CD4-positive, CD25-positive, alpha-beta regulatory T cell (primary cell): ENCODE measurements around the gene RAE1. TPM values are rescaled to one million over a fixed set of nuclear protein-coding genes. Genes with fewer than 3 reads are reported as not detected.

Source experiments
- ATAC-seq, 2 donors: fragments of 150-1000 bp; cut with Tn5 transposase; one replicate each; pipeline ENCODE4 v1.10.0; 2021; ENCODE audit warnings: low read depth in 2 of 2, moderate number of reproducible peaks in 2 of 2, moderate library complexity in 1 of 2
- DNase-seq, 3 donors: peaks; one replicate each; pipeline versions ENCODE4 v3.0.0 to v3.0.0-alpha.2; 2012 to 2022; ENCODE audit warnings: mixed read lengths in 1 of 3
- H3K27ac ChIP-seq: one replicate; pipeline ENCODE4 v1.7.0; 2013; ENCODE audit warnings: mild to moderate bottlenecking, low read length; ENCODE audit not compliant: insufficient read depth, poor library complexity, severe bottlenecking
- H3K27me3 ChIP-seq: one replicate; pipeline ENCODE4 v1.7.0; 2013; ENCODE audit warnings: low read length; ENCODE audit not compliant: control insufficient read depth, insufficient read depth
- H3K36me3 ChIP-seq: one replicate; pipeline ENCODE4 v1.7.0; 2013; ENCODE audit warnings: mild to moderate bottlenecking, low read length, moderate library complexity; ENCODE audit not compliant: control insufficient read depth, insufficient read depth
- H3K4me1 ChIP-seq: 2 replicates; pipeline ENCODE4 v1.7.0; 2013; ENCODE audit warnings: mild to moderate bottlenecking, low read length; ENCODE audit not compliant: insufficient read depth, control insufficient read depth, poor library complexity, severe bottlenecking
- H3K4me3 ChIP-seq: one replicate; pipeline ENCODE4 v1.7.0; 2013; ENCODE audit warnings: low read depth, mild to moderate bottlenecking, low read length, moderate library complexity
- H3K9me3 ChIP-seq, 2 experiments: 1 replicate in 1 of 2; 2 replicates in 1 of 2; pipeline ENCODE4 v1.7.0; 2013; ENCODE audit warnings: low read length in 2 of 2, mild to moderate bottlenecking in 1 of 2, moderate library complexity in 1 of 2; ENCODE audit not compliant: control insufficient read depth in 2 of 2
- H3K27ac Mint-ChIP-seq, 3 donors: one replicate each; pipeline ENCODE4 v1.8.0; 2020 to 2022; ENCODE audit warnings: mild to moderate bottlenecking in 3 of 3, mixed read lengths in 3 of 3, moderate library complexity in 2 of 3
- H3K27me3 Mint-ChIP-seq: one replicate; pipeline ENCODE4 v1.8.0; 2022; ENCODE audit warnings: mild to moderate bottlenecking, mixed read lengths
- H3K36me3 Mint-ChIP-seq: one replicate; pipeline ENCODE4 v1.8.0; 2020; ENCODE audit warnings: mixed read lengths
- H3K4me1 Mint-ChIP-seq, 4 donors: one replicate each; pipeline ENCODE4 v1.8.0; 2020 to 2022; ENCODE audit warnings: mixed read lengths in 4 of 4, mild to moderate bottlenecking in 1 of 4
- H3K4me3 Mint-ChIP-seq, 4 donors: one replicate each; pipeline ENCODE4 v1.8.0; 2020 to 2022; ENCODE audit warnings: mild to moderate bottlenecking in 4 of 4, mixed read lengths in 4 of 4, moderate library complexity in 3 of 4
- H3K9me3 Mint-ChIP-seq, 7 donors: one replicate each; pipeline ENCODE4 v1.8.0; 2020 to 2022; ENCODE audit warnings: mixed read lengths in 7 of 7, mild to moderate bottlenecking in 3 of 7, moderate library complexity in 2 of 7
- polyA plus RNA-seq, 4 donors: library from polyadenylated mRNA; unstranded; fragments of 300-500 nt; fragmentation: Illumina TruSeq; gene quantifications; one replicate each; pipeline ENCODE4 v1.2.3, GENCODE V29; 2021
- total RNA-seq: library from RNA; stranded (reverse); gene quantifications from one replicate; pipeline ENCODE4 v1.2.3, GENCODE V29; 2022

Gene RAE1
- total and polyA plus RNA-seq, 5 donors from 2014 or later, result 33.0 to 52.1 (median 36.5) TPM

DNA sequence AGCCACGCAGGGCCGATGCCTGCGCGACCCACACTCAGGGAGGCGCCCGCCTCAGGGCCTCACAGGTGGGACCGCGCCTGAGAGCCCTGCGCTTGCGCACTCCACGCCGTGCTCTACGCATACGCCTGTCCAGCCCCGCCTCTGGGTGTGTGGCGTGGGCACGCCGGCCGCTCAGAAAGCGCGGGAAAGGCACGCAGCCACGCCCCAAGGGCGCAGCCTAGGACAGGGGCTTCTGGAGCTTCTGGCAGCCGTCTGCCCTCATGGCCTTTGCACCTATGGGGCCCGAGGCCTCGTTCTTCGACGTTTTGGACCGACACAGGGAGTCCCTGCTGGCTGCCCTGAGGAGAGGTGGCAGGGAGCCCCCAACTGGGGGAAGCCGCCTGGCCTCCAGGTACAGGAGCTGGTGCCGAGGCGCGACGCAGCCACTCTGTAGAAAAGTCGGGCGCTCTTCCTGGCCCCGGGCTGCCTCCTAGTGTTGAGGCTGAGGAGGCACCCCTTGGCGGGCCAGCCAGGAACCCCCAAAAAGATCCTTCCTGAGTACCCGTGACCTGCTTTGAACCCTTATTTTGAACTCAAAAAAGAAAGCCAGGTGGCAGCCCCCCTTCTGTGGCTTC lies 21.3 kb upstream of the RAE1 start, which contains the start of gene SPO11:
TSS of gene SPO11 (plus strand) at position 196 of the 614 bp plus-strand sequence. CDS start at position 261, 65 bp downstream.
- no peaks in the 10 kb centered on the region for H3K4me1 ChIP-seq
- peak in 1 of 2 donors; percentile 22 for ATAC-seq
- Mint-ChIP-seq H3K4me3 (no peak within 1 kb of the TSS), H3K4me1 (no peaks in the 10 kb centered on the region), H3K27me3 (peaks cover 47% of the 10 kb centered on the region), H3K9me3 (peaks cover 0 to 5% (median 0%) of the 10 kb centered on the region in 7 donors), H3K27ac (no peak within 1 kb of the TSS), H3K36me3 (no peaks in the 10 kb centered on the region)
- DNase-seq, result no peak
- no peaks in the 10 kb centered on the region for H3K9me3 ChIP-seq
- no peak within 1 kb of the TSS for H3K27ac ChIP-seq
- peaks cover 28% of the 10 kb centered on the region for H3K27me3 ChIP-seq
- H3K4me3 ChIP-seq, result no peak within 1 kb of the TSS
- no peaks in the 10 kb centered on the region for H3K36me3 ChIP-seq

DNA sequence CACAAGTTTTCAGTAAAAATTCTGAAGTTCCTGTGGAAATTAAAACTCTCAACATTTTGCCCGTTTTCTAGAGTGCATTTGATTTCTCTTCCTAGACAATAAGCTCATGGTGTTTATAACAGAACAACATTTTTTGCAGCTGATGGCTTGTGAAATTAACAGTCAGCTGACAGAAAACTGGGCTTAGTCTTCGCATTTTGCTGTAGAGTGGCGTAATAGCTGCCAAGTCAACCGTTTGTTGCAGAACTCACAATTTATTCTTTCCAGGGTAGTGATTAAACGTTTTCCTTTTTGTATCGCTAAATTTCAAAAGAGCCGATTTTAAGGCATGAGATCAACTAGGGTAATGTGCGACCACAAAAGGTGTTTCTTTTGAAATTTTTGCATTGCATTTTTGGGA lies 20.1 kb upstream of the RAE1 start:
- no peak overlapping the region for H3K27ac Mint-ChIP-seq
- Histone ChIP-seq H3K4me1 (no peaks in the 10 kb centered on the region), H3K36me3 (no peaks in the 10 kb centered on the region), H3K4me3 (no peak overlapping the region), H3K27ac (no peak overlapping the region), H3K9me3 (no peaks in the 10 kb centered on the region), H3K27me3 (peaks cover 23% of the 10 kb centered on the region)
- no peaks in the 10 kb centered on the region for H3K36me3 Mint-ChIP-seq
- H3K27me3 Mint-ChIP-seq, result peaks cover 57% of the 10 kb centered on the region
- no peak overlapping the region for H3K4me3 Mint-ChIP-seq
- no peaks in the 10 kb centered on the region for H3K9me3 Mint-ChIP-seq
- no peaks in the 10 kb centered on the region for H3K4me1 Mint-ChIP-seq
- no peak for ATAC-seq
- DNase-seq, result no peak

DNA sequence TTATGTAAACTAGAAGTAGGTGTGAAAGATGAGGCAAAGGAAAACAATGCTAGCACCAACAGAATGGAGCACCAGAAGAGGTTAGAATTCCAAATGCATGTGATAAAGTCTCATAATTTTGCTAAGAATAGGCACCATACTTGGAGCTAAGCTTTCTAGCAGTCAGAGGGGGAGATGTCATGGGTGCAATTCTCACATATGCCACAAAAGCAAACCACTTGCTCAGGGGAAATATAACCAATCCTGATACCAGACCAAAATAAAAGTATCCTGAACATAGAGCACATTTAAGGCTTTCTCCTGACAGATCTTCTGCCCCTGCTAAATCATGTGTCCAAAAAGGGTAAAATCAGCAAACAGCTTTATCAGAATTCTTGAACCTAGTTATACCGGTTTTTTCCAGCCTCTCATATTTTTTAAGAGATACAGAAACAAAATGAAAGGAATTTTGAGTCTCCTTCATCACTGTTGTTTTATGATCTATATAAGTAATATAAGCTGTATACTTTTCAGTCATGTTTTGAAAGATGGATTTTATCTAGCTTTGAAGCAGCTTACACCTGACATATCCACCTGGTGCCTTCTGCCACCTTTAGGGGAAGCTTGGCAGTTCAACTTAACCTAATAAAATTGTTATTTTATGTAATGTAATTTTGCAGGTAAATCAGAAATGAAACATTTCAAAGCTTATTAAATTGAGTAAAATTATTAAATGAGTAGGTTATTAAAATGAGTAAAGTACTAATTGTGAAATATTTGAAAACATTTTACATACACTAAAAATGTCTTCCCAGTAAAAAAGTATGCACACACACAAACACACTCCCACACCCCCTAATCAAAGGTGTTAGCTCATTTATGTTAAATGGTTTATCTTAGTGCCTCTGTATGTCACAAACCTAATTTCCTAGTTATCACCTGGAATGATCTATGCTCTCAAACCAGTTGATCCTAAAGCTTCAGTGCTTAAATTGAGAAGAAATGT lies 18.7 kb upstream of the RAE1 start:
- H3K27me3 Mint-ChIP-seq, result peaks cover 58% of the 10 kb centered on the region
- H3K27ac Mint-ChIP-seq, result no peak overlapping the region
- H3K27ac ChIP-seq, result no peak overlapping the region
- DNase-seq, result no peak
- no peaks in the 10 kb centered on the region for H3K9me3 Mint-ChIP-seq
- H3K4me3 ChIP-seq, result no peak overlapping the region
- H3K4me1 ChIP-seq, result no peaks in the 10 kb centered on the region
- H3K36me3 ChIP-seq, result no peaks in the 10 kb centered on the region
- no peaks in the 10 kb centered on the region for H3K4me1 Mint-ChIP-seq
- H3K9me3 ChIP-seq, result no peaks in the 10 kb centered on the region
- H3K36me3 Mint-ChIP-seq, result no peaks in the 10 kb centered on the region
- no peak for ATAC-seq
- H3K27me3 ChIP-seq, result peaks cover 25% of the 10 kb centered on the region
- no peak overlapping the region for H3K4me3 Mint-ChIP-seq

DNA sequence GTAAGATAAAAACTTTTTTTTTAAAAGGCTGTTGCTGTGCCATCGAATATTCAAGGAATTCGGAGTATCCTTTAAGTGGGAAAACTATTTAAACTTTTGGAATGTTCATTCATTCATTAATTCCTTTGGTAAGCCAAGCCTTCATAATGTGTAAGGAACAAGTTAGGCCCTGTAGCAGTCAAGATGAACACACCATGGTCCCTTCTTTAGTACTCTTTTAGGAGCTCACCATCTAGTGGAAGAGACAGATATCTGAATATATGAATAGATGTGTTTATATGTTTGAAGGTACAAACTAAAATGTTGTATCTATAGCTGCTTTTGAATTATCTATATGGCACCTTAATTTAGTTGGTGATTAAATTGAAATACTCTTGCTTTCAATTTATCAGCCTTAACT lies 15.7 kb upstream of the RAE1 start:
- Mint-ChIP-seq H3K36me3 (no peaks in the 10 kb centered on the region), H3K27ac (no peak overlapping the region), H3K4me1 (no peaks in the 10 kb centered on the region), H3K27me3 (peaks cover 65% of the 10 kb centered on the region), H3K4me3 (no peak overlapping the region), H3K9me3 (no peaks in the 10 kb centered on the region)
- no peak for ATAC-seq
- Histone ChIP-seq H3K27ac (no peak overlapping the region), H3K9me3 (no peaks in the 10 kb centered on the region), H3K4me3 (no peak overlapping the region), H3K4me1 (no peaks in the 10 kb centered on the region), H3K36me3 (no peaks in the 10 kb centered on the region), H3K27me3 (peaks cover 28% of the 10 kb centered on the region)
- no peak for DNase-seq

DNA sequence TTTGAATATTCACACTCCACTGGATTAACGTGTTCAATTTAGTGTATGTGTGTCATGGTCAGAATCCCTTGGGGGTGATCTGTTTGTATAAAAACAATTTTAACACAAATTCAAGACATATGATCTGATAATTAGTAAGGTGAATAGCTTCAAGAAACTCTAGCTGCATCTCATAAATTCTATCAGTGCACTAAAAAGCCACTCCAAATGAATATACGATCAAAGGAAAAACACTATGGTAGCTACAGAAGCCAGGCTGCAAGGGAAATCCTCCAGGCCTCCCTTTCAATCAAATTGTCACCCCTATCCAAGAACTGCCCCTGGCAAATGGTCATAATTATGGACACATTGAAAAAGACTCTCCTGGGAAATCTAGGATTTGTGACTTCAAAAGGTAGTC lies 9.4 kb upstream of the RAE1 start:
- Mint-ChIP-seq H3K4me3 (no peak overlapping the region), H3K36me3 (no peaks in the 10 kb centered on the region), H3K4me1 (peaks cover 0 to 6% (median 0%) of the 10 kb centered on the region in 4 donors), H3K9me3 (no peaks in the 10 kb centered on the region), H3K27ac (no peak overlapping the region), H3K27me3 (peaks cover 54% of the 10 kb centered on the region)
- DNase-seq, result no peak
- ATAC-seq, result no peak
- Histone ChIP-seq H3K4me3 (no peak overlapping the region), H3K36me3 (no peaks in the 10 kb centered on the region), H3K4me1 (no peaks in the 10 kb centered on the region), H3K27ac (no peak overlapping the region), H3K27me3 (peaks cover 34% of the 10 kb centered on the region), H3K9me3 (no peaks in the 10 kb centered on the region)

DNA sequence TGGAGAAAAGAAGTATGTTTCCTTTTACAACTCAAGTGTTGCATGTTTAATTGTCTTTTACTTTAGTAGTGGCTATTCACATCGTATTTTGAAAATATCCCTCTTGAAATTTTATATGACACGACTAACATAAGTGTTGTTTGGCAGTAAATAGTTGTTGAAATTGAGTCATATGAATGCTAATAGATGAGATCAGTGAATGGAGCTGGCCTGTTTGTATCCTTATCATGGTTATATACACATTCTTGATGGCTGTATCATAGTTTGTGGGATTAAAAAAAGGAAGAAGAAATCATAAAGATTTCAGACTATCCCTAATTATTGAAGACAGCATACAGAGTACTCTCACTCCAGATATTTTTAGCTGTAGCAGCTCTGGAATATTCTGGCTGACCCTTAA lies 8.2 kb upstream of the RAE1 start:
- Histone ChIP-seq H3K27me3 (peaks cover 30% of the 10 kb centered on the region), H3K27ac (no peak overlapping the region), H3K9me3 (no peaks in the 10 kb centered on the region), H3K4me1 (no peaks in the 10 kb centered on the region), H3K4me3 (no peak overlapping the region), H3K36me3 (no peaks in the 10 kb centered on the region)
- no peak for DNase-seq
- H3K36me3 Mint-ChIP-seq, result no peaks in the 10 kb centered on the region
- no peak overlapping the region for H3K27ac Mint-ChIP-seq
- no peak for ATAC-seq
- H3K4me3 Mint-ChIP-seq, result no peak overlapping the region
- H3K9me3 Mint-ChIP-seq, result no peaks in the 10 kb centered on the region
- H3K4me1 Mint-ChIP-seq, result peaks cover 0 to 6% (median 0%) of the 10 kb centered on the region in 4 donors
- H3K27me3 Mint-ChIP-seq, result peaks cover 51% of the 10 kb centered on the region

DNA sequence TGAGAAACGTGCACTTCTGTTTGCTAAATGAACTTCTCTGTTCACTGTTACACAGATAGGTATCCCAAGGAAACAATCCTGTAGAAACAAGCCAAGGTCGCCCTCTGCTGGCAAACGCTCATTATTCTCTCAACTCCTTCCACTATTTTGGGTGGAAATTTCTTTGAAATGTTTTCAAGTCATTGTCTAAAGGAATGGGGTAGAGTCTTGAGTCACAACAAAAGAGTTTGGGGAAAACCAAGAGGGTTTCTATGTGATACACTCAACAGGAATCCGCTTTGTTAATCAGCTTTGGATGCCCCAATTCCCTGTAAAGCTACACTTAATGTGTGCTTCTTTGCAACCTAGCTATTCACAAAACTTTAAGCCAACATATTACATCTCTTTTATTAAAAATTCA lies 4.6 kb upstream of the RAE1 start:
- Mint-ChIP-seq H3K4me1 (peaks cover 0 to 11% (median 3%) of the 10 kb centered on the region in 4 donors), H3K27ac (no peak overlapping the region), H3K27me3 (peaks cover 23% of the 10 kb centered on the region), H3K9me3 (peaks cover 0 to 2% (median 0%) of the 10 kb centered on the region in 7 donors), H3K36me3 (no peaks in the 10 kb centered on the region), H3K4me3 (peak overlapping the region in 1 of 4 donors; percentile 47)
- no peaks in the 10 kb centered on the region for H3K9me3 ChIP-seq
- no peak overlapping the region for H3K27ac ChIP-seq
- no peaks in the 10 kb centered on the region for H3K4me1 ChIP-seq
- ATAC-seq (peak; percentile 35 to 44), DNase-seq (peak; percentile 34 to 64 (median 47))
- no peak overlapping the region for H3K4me3 ChIP-seq
- H3K27me3 ChIP-seq, result peaks cover 21% of the 10 kb centered on the region
- no peaks in the 10 kb centered on the region for H3K36me3 ChIP-seq
